Lung (tissue), 11 donors: ENCODE data around the gene APEX1. TPM values are rescaled to one million over a fixed set of nuclear protein-coding genes. Genes with fewer than 3 reads are reported as not detected.
"Not testable (repeated sequence)": the region's sequence is repeated elsewhere in the genome, so short reads cannot be mapped to it uniquely, and the experiment has no call there.

ENCODE experiments used
- ATAC-seq: fragments of 200-7000 bp; cut with Tn5 transposase; one replicate; pipeline ENCODE4 v1.9.1; 2020; ENCODE audit warnings: moderate number of reproducible peaks; ENCODE audit not compliant: insufficient read depth, low FRiP score
- DNase-seq, 3 donors: peaks; one replicate each; pipeline ENCODE4 v3.0.0-alpha.2; 2013 to 2017
- H3K27ac ChIP-seq, 2 donors: one replicate each; pipeline ENCODE4 v1.5.1; 2013; ENCODE audit warnings: mild to moderate bottlenecking in 2 of 2, moderate library complexity in 2 of 2, control low read depth in 1 of 2, inconsistent platforms in 1 of 2, low read depth in 1 of 2, low read length in 1 of 2
- H3K27me3 ChIP-seq, 3 donors: one replicate each; pipeline ENCODE4 v1.5.1; 2013; ENCODE audit warnings: low read length in 2 of 3; ENCODE audit not compliant: control insufficient read depth in 3 of 3, insufficient read depth in 3 of 3
- H3K36me3 ChIP-seq, 4 donors: one replicate each; pipeline ENCODE4 v1.5.1; 2013; ENCODE audit warnings: low read length in 4 of 4, mild to moderate bottlenecking in 1 of 4, moderate library complexity in 1 of 4; ENCODE audit not compliant: control insufficient read depth in 4 of 4, insufficient read depth in 4 of 4
- H3K4me1 ChIP-seq, 5 donors: one replicate each; pipeline ENCODE4 v1.5.1; 2013; ENCODE audit warnings: low read length in 5 of 5, mild to moderate bottlenecking in 2 of 5, moderate library complexity in 1 of 5; ENCODE audit not compliant: control insufficient read depth in 5 of 5, insufficient read depth in 5 of 5
- H3K4me3 ChIP-seq: one replicate; pipeline ENCODE4 v1.5.1; 2013; ENCODE audit warnings: mild to moderate bottlenecking, control low read depth, moderate library complexity
- H3K9ac ChIP-seq, 2 donors: one replicate each; pipeline ENCODE4 v1.5.1; 2013; ENCODE audit warnings: low read length in 2 of 2, control low read depth in 1 of 2; ENCODE audit not compliant: insufficient read depth in 1 of 2
- H3K9me3 ChIP-seq, 4 donors: one replicate each; pipeline ENCODE4 v1.5.1; 2013; ENCODE audit warnings: low read length in 3 of 4, mild to moderate bottlenecking in 1 of 4, moderate library complexity in 1 of 4; ENCODE audit not compliant: control insufficient read depth in 4 of 4, insufficient read depth in 3 of 4
- WGBS, 2 donors: extraction: QIAGEN DNeasy Blood & Tissue Kit; methylation state at CpG; one replicate each; pipeline ENCODE4 v1.1.7; 2013; 5-methylcytosine and 5-hydroxymethylcytosine counted together
- polyA plus RNA-seq, 2 donors: library from polyadenylated mRNA; stranded (reverse); fragments of 200-250 nt; gene quantifications; one replicate each; pipeline ENCODE4 v1.2.1, GENCODE V29; 2013
- small RNA-seq: library from RNA; depleted of rRNA; stranded (forward); fragments of <200 nt; gene quantifications from one replicate; pipeline ENCODE3, GENCODE V24; 2014; ENCODE audit warnings: low replicate concordance
- total RNA-seq, 2 donors: library from RNA; depleted of rRNA in 1 of 2; stranded (reverse); fragments of >200 nt in 1 of 2; gene quantifications; one replicate each; pipeline ENCODE4 v1.2.1, GENCODE V29; 2014 to 2021
- donor health status: Bipolar disorder and iron deficiency.
- donor health status: healthy.
- donor health status: DM: yes; HTN: yes; CAD: no.

The APEX1 gene
- total and polyA plus RNA-seq, 4 donors: 66.2 to 159 (median 120) TPM

GRCh38 chr14:20506752-20507151 is 51.7 kb downstream of the APEX1 start:
- H3K27ac ChIP-seq, H3K27me3 ChIP-seq, DNase-seq, H3K4me3 ChIP-seq, H3K9ac ChIP-seq, ATAC-seq, H3K9me3 ChIP-seq, H3K36me3 ChIP-seq, H3K4me1 ChIP-seq: not testable (repeated sequence)
- no CpG with 5 or more reads among the region's 30 CpGs for WGBS, 2 donors

Small RNA genes within 50 kb of the gene (small RNA-seq; reads per million reads assigned to genes)
- gene RNA5SP382: not detected

Other genes starting within 250 kb of the APEX1 start
- gene OR11H6, start 231.5 kb upstream of the APEX1 start, total RNA-seq: not detected
- gene OR11H6, start 231.5 kb upstream of the APEX1 start, polyA plus RNA-seq: not detected
- not detected for gene OR11H7, start 226.2 kb upstream of the APEX1 start, total RNA-seq
- not detected for gene OR11H7, start 226.2 kb upstream of the APEX1 start, polyA plus RNA-seq
- gene OR11H4, start 215.9 kb upstream of the APEX1 start, total RNA-seq: not detected
- not detected for gene OR11H4, start 215.9 kb upstream of the APEX1 start, polyA plus RNA-seq
- 10 to 100 TPM; 17.7 to 21.8 TPM for gene TTC5, start 149.3 kb upstream of the APEX1 start, total RNA-seq
- gene TTC5, start 149.3 kb upstream of the APEX1 start, polyA plus RNA-seq: 10 to 100 TPM in 1 of 2 donors, 1 to 10 TPM in 1; 5.0 to 10.7 TPM
- gene CCNB1IP1, start 121.9 kb upstream of the APEX1 start, total RNA-seq: 10 to 100 TPM; 28.9 to 89.1 TPM
- 10 to 100 TPM; 30.1 to 61.2 TPM for gene CCNB1IP1, start 121.9 kb upstream of the APEX1 start, polyA plus RNA-seq
- gene PARP2, start 111.6 kb upstream of the APEX1 start, total RNA-seq: 10 to 100 TPM; 15.3 to 17.7 TPM
- 10 to 100 TPM; 10.9 to 15.5 TPM for gene PARP2, start 111.6 kb upstream of the APEX1 start, polyA plus RNA-seq
- 10 to 100 TPM; 21.8 to 44.7 TPM for gene TEP1, start 41.7 kb upstream of the APEX1 start, total RNA-seq
- gene TEP1, start 41.7 kb upstream of the APEX1 start, polyA plus RNA-seq: 10 to 100 TPM; 15.7 to 23.2 TPM
- under 1 TPM; 0.25 to 0.51 TPM for gene KLHL33, start 19.1 kb upstream of the APEX1 start, total RNA-seq
- under 1 TPM; 0.03 to 0.08 TPM for gene KLHL33, start 19.1 kb upstream of the APEX1 start, polyA plus RNA-seq
- gene OSGEP, start 414 bp upstream of the APEX1 start, total RNA-seq: 10 to 100 TPM; 35.5 to 44.8 TPM
- gene OSGEP, start 414 bp upstream of the APEX1 start, polyA plus RNA-seq: 10 to 100 TPM; 43.5 to 54.1 TPM
- 10 to 100 TPM; 22.2 to 35.6 TPM for gene PIP4P1, start 6.2 kb downstream of the APEX1 start, total RNA-seq
- gene PIP4P1, start 6.2 kb downstream of the APEX1 start, polyA plus RNA-seq: 10 to 100 TPM; 27.4 to 46.7 TPM
- gene PNP, start 14.2 kb downstream of the APEX1 start, total RNA-seq: 10 to 100 TPM; 15.5 to 41.4 TPM
- gene PNP, start 14.2 kb downstream of the APEX1 start, polyA plus RNA-seq: 100 to 1,000 TPM in 1 of 2 donors, 10 to 100 TPM in 1; 32.7 to 119 TPM
- 1 to 10 TPM in 1 of 2 donors, not detected in 1; 1.2 TPM for gene RNASE10, start 50.3 kb downstream of the APEX1 start, total RNA-seq
- gene RNASE10, start 50.3 kb downstream of the APEX1 start, polyA plus RNA-seq: under 1 TPM in 1 of 2 donors, not detected in 1; 0.06 TPM
- gene RNASE9, start 105.8 kb downstream of the APEX1 start, total RNA-seq: not detected
- not detected for gene RNASE9, start 105.8 kb downstream of the APEX1 start, polyA plus RNA-seq
- gene RNASE11, start 132.8 kb downstream of the APEX1 start, total RNA-seq: not detected
- gene RNASE11, start 132.8 kb downstream of the APEX1 start, polyA plus RNA-seq: not detected
- not detected for gene RNASE12, start 136.2 kb downstream of the APEX1 start, total RNA-seq
- not detected for gene RNASE12, start 136.2 kb downstream of the APEX1 start, polyA plus RNA-seq
- not detected for gene OR6S1, start 186.5 kb downstream of the APEX1 start, total RNA-seq
- gene OR6S1, start 186.5 kb downstream of the APEX1 start, polyA plus RNA-seq: not detected
- gene RNASE4, start 229.3 kb downstream of the APEX1 start, total RNA-seq: 10 to 100 TPM; 14.5 to 51.9 TPM
- 10 to 100 TPM; 28.4 to 28.8 TPM for gene RNASE4, start 229.3 kb downstream of the APEX1 start, polyA plus RNA-seq
- 10 to 100 TPM; 14.0 to 16.3 TPM for gene ANG, start 233.5 kb downstream of the APEX1 start, total RNA-seq
- 10 to 100 TPM; 19.6 to 27.5 TPM for gene ANG, start 233.5 kb downstream of the APEX1 start, polyA plus RNA-seq